NCI-H446 (cell line): ENCODE data around the gene ARHGDIG.
"Not testable (repeated sequence)": the region's sequence is repeated elsewhere in the genome, so short reads cannot be mapped to it uniquely, and the experiment has no call there.

ENCODE experiments used
- DNase-seq, 2 experiments: peaks; one replicate each; lab custom pipeline; 2025; lab: John Stamatoyannopoulos, UW

The ARHGDIG gene

DNA sequence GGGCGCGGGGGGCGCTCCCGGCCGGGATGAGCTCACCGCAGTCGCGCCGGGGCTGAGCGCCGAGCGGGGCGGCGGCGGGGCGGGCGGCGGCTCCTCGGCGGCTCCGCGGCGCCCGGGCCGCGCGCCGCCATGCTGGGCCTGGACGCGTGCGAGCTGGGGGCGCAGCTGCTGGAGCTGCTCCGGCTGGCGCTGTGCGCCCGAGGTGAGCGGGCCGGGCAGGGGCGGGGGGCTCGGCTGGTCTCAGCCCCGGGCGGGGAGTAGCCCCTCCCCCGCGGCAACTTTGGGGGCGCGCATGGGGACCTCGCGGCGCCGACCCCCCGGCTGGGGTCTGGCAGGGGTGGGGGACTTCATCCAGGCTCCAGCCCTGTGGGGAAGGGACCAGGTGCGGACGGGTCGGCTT is at the start of gene ARHGDIG:
Gene ARHGDIG (plus strand): TSS at position 40 of the 400 bp plus-strand sequence. CDS start 90 bp downstream, at position 130.
- no peak for DNase-seq

DNA sequence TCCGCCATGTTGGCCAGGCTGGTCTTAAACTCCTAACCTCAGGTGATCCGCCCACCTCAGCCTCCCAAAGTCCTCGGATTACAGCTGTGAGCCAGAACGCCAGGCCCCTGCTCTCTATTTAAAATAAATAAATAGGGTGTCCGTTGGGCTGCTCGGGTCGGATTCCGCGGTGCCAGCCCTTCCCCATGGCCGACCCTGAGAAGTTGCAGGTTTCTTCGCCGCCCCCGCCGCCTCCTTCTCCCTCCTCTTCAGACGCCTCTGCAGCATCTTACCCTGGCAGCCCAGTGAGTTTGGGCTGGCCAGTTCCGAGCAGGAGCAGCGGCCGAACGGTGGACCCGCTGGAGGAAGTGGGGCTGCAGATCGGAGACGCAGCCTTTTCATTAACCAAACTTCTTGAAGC is 49.4 kb upstream of the ARHGDIG start:
- no peak for DNase-seq

DNA sequence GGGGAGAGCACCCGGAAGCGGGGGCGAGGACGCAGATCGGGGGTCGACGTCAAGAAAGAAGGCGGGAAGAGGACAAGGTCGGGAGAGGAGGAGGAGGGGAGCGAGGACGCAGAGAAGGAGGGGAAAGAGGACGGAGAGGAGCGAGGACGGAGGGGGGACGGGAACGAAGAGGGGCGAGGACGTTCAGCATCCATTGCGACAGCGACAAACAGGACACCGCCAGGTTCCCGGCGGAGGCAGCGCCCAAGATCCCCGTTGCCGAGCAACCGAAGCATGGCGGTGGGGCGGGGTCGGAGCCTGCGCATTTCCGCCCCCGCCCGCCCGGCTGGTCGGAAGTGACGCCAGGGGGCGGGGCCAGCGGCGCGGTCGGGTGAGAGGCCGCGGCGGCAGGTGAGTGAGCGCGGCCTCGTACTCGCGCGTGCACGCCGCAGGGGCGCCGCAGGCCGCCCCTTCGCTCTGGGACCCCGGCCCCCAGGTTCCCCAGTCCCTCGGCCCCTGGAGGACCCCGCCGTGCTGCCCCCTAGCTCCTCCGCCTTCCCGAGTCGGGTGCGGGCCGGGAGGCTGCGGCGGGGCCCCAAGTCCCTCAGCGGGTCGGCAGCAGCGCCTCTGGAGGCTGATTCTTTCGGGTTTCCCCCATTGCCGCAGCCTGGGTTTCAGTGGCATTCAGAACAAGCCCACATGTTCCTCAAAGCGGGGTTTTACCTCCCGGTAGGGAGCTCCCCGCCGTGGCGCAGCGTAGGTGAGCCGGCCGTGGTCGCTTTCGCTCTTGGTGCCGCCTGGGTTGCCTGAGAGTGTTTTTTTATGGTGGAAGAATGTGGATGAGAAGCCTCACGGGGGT is 45.7 kb upstream of the ARHGDIG start, which contains the start of gene FAM234A:
Gene FAM234A (plus strand): TSS at position 354 of the 838 bp plus-strand sequence. CDS start 19,593 bp downstream, outside the sequence.
- peak; percentile 85 to 93 for DNase-seq

DNA sequence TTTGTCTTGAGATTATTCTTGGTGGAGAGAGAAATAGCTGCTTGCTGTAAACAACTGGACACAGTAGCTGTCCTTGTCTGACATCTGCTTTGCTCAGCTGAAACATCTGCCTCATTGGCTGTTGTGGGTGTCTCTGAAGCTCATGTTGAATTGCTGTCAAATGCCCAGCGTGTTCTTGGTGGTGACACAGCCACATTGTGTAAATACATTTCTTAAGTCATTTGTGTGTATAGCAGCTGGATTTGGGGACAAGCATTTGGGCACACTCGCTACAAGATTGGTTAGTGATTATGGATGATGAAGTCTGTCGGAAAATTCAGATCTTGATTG is 40.5 kb upstream of the ARHGDIG start:
- no peak for DNase-seq

DNA sequence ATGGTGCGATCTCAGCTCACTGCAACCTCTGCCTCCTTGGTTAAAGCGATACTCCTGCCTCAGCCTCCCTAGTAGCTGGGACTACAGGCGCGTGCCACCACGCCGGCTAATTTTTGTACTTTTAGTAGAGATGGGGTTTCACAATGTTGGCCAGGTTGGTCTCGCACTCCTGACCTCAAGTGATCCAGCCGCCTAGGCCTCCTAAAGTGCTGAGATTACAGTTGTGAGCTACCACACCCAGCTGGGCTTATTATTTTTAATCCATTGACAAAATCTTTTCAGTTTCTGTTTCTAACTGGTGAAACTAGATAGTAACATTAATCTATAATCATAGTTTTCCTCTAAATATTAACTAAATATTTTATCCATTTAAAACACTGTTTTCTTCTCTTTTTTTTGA is 39.8 kb upstream of the ARHGDIG start:
- DNase-seq = no peak

DNA sequence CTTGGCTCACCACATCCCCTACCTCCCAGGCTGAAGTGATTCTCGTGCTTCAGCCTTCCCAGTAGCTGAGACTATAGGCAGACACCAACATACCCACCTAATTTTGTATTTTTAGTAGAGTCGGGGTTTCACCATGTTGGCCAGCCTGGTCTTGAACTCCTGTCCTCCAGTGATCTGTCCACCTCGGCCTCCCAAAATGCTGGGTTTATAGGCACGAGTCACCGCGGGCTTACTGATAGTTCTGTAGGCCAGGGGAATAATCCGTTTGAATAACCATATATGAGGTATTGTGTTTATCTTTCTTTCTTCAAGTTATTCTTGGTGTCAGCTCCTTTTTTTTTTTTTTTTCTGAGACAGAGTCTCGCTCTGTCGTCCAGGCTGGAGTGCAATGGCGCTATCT is 38.1 kb upstream of the ARHGDIG start:
- DNase-seq = no peak

DNA sequence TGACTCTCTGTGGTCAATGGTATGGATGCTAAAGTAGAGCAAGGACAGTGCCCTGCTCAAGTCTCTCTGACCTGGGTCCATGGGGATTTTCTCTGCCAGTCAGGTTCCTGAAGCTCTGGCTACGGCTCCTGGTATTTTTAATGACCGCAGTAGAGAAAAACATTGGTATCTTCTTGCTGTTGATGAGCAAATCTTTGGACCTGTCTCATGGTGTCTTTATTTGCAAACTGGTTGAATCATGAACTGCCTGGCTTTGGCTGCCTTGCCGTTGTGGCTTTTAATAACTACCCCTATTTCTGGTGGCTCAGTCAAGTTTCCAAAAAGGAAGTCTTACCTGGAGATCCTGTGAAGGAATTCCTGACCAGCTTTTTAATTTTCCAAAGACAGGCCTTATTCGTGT is 37.0 kb upstream of the ARHGDIG start:
- DNase-seq = no peak

DNA sequence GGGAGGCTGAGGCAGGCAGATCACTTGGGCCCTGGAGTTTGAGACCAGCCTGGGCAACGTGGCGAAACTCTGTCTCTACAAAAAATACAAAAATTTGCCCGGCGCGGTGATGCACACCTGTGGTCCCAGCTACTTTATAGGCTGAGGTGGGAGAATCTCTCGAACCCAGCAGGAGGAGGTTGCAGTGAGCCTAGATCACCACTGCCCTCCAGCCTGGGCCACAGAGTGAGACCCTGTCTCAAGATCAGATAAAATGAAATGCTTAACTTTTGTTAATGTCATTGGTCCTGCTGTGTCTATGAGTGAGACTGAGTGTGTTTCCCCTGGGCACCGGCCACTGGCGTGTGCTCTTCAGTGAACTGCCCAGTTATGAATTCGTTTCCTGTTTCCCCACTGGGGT is 35.3 kb upstream of the ARHGDIG start:
- no peak for DNase-seq

DNA sequence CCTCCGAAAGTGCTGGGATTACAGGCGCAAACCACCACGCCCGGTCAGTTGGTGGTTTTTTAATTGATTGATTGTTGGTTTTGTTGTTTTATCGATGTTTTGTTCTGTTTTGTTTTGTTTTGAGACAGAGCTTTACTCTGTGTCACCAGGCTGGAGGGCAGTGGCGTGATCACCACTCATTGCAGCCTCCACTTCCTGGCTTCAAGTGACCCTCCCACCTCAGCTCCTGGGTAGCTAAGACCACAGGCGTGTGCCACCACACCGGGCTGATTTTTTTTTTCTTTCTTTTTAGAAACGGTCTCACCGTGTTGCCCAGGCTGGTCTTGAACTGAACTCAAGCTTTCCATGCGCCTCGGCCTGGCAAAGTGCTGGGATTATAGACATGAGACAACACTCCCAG is 33.4 kb upstream of the ARHGDIG start:
- DNase-seq = no peak

DNA sequence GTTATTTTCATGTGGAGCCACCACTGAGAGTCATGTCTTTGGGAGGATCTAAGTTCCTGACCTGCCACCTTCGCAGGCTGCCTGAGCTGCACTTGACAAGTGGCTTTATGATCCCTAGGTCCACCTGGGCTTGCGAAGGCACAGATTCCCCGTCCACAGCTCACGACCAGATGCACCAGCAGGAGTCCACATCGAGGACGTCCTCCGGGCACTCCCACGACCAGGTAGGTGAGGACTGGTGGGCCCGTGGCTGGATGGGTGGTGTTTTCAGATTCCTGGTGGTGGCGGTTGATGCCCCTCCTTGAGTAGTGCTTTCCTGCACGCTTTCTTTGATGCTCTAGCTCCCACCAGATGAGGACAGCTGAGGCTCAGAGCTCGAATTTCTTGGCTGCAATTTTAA is 31.0 kb upstream of the ARHGDIG start:
- no peak for DNase-seq

DNA sequence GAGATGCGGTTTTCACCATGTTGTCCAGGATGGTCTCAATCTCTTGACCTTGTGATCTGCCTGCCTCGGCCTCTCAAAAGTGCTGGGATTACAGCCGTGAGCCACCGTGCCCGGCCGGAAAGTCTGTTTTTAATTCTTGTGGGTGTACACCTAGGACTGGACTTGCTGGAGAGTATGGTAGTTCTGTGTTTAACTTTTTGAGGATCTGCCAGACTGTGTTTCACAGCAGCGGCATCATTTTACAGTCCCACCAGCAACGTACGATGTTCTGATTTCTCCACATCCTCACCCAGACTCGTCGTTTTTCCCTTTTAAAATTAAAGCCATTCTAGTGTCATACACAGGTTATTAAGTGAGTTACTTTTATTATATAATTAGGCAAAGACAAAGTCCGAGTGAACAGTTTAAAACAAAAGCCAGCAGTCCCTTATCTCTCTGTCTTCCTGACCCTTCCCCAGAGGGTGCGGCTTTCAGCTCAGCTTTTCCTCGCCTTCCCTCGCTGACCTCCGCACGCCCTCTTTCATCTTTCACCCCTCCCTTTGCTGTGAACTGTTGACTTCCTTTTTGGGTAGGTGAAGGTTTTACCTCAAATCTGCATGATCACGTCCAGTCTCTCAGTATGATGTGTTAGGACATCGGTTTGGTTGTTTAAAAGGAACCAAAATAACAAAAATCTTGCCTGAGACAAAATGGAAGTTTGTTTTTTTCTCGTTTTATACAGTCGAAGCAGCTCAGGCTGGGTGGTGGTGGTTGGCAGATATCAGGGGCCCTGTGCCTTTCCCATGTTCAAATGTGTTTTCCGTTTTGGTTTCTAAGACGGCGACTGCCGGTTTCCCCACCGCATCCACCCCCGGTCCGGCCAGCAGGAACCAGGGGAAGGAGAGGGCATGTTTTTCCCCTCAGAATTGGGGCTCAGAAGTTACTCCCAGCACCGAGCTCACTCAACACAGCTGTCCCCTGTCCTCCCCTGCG is 27.7 kb upstream of the ARHGDIG start:
- DNase-seq = no peak

DNA sequence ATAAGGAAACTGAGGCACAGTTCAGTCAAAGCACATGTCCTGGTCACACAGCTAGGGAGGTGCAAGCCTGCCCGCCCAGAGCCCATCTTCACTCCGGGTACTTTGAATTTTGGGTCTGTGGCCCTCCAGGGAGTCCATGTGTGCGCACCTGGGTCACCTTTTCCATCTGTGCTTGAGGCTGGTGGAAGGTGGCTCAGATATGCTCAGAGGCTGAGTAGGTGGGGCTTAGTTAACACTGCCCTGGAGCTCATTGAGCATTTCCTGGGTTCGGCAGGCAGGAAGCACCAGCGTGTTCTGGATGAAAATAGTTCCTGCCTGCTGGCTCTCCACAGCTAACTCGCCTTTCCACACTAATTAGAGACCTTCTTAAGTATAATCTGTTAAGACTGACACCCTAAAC is 26.6 kb upstream of the ARHGDIG start:
- DNase-seq = no peak

DNA sequence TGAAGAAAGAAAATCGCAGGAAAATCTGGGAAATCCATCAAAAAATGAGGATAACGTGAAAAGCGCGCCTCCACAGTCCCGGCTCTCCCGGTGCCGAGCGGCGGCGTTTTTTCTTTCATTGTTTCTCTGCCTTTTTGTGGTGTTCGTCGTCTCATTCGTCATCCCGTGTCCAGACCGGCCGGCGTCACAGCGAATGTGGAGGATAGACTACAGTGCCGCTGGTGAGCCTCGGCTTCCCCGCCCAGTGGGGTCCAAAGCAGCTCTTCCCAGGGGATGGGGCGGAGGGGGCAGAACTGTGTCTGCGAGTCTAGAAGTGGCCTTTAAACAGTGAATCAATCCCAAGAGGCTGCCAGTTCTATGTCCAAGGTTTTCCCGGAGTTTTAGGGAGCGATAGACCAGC is 25.9 kb upstream of the ARHGDIG start:
- no peak for DNase-seq

DNA sequence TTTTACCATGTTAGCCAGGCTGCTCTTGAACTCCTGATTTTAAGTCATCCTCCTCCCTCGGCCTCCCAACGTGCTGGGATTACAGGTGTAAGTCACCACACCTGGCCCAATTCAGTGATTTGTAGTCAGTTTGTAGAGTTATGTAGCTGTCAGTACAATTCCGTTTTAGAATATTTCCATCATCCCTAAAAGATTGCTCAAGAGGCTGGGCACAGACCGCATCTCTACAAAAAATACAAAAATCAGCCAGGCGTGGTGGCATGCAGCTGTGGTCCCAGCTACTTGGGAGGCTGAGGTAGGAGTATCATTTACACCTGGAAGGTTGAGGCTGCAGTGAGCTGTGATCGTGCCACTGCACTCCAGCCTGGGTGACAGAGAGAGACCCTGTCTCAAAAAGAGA is 25.2 kb upstream of the ARHGDIG start:
- no peak for DNase-seq

DNA sequence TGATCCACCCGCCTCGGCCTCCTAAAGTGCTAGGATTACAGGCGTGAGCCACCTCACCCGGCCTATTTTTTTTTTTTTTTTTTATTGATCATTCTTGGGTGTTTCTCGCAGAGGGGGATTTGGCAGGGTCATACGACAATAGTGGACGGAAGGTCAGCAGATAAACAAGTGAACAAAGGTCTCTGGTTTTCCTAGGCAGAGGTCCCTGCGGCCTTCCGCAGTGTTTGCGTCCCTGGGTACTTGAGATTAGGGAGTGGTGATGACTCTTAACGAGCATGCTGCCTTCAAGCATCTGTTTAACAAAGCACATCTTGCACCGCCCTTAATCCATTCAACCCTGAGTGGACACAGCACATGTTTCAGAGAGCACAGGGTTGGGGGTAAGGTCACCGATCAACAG is 22.3 kb upstream of the ARHGDIG start:
- DNase-seq = not testable (repeated sequence)

DNA sequence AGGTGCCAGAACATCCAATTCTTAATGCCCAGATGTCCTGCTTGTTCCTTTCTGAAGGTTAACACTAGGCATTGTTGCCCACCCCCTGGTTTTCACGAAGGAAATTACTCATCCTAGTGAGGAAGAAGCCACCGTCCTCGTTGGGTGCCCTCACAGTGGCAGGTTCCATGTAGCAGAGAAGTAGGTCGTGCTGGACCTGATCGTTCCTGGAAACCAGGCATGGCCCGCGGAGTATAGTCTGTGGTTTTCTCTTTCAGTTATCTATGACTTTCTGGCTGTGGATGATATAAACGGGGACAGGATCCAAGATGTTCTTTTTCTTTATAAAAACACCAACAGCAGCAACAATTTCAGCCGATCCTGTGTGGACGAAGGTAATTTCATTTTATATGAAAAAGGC is 21.2 kb upstream of the ARHGDIG start:
- no peak for DNase-seq

DNA sequence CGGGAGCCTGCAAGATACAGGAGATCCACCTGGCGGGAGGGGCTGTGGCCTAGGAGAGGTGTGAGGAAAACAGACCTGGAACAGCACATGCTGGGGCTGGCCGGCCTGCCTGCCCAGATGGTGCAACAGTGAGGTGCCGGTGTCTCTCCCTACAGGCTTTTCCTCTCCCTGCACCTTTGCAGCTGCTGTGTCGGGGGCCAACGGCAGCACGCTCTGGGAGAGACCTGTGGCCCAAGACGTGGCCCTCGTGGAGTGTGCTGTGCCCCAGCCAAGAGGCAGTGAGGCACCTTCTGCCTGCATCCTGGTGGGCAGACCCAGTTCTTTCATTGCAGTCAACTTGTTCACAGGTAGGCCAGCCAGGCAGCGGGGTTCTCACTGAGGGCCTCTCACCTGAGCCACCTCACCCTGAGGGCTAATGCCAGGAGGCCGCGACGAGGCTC is 20.6 kb upstream of the ARHGDIG start:
- no peak for DNase-seq

DNA sequence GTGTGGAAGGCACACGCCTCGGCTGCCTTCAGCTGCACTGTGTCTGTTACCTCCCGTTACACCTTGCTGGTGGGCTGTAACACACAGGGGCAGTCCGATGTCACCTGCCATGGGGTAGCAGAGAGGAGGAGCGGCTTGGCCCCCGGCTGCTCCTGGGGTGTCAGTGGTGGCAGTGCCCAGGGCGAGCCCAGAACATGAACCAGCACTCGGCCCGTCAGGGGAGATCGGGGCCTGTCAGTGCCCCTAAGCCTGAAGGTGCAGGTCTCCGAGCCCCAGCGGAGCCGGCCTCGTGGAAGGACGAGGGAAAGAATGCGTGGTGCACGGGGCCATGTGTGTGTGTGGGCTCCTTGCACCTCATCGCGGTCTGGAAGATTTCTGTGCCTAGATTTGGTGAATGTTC is 20.1 kb upstream of the ARHGDIG start:
- no peak for DNase-seq

DNA sequence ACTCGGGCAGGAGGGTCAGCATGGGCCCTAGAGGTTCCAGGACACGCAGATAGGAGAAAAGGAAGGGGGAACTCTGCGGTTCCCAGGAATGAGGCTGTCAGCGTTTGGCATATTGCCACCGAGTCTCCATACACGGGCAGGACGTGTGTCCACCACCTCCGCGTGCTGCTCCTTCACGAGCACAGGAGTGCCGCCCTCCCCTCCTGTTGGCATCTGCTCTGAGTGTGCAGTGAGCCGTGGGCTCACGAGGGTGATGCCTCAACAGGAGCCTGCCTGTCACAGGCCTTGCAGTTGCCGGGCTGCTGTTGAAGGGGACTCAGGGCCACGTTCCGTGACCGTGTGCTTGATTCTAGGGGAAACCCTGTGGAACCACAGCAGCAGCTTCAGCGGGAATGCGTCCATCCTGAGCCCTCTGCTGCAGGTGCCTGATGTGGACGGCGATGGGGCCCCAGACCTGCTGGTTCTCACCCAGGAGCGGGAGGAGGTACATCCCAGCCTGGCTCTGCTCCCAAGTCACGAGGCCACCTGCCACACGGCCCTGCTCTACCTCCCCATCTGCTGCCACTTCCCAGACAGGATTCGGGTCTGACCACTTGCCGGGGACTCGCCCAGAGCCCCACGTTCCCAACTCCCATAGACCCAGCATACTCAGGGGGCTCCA is 19.2 kb upstream of the ARHGDIG start:
- DNase-seq = no peak

DNA sequence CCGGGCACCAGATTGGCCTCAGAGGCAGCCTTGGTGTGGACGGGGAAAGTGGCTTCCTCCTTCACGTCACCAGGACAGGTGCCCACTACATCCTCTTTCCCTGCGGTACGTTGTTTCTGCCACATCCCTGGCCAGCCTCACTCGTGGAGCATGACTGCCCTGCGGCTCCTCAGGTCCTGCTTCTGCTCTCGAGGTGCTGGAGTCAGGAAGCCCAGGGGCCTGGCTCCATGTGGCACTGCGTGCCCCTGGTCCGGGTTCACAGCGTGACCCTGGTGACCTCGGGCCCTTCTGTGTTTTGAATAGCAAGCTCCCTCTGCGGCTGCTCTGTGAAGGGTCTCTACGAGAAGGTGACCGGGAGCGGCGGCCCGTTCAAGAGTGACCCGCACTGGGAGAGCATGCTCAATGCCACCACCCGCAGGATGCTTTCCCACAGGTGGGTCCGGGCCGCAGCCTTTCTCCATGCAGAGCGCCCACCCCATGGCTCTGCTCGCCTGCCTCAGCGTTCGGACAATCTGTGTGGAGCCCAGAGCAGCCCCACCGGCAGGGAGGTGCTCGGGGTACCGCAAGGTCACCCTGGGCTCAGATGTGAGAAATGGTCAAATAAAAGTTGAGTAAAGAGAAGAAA is 18.2 kb upstream of the ARHGDIG start:
- DNase-seq = no peak

DNA sequence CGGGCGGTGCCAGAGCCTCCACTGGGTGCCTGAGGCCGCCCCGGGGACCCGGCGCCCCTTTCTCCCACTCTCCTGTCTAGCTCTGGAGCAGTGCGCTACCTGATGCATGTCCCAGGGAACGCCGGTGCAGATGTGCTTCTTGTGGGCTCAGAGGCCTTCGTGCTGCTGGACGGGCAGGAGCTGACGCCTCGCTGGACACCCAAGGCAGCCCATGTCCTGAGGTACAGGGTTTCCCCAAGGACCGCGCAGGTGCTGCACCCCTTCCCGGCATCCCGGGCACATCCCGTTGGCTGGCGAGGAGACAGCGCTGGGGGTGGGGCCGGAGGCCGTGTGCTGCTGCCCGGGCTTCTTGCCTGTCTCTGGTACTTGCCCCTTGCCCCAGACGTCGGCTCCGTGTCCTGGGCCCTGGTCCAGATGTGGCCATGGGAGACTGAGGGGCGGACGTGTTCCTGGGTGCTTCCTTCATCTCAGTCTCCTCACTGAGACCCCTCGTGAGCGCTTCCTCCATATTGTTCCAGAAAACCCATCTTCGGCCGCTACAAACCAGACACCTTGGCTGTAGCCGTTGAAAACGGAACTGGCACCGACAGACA is 17.1 kb upstream of the ARHGDIG start:
- DNase-seq = no peak

DNA sequence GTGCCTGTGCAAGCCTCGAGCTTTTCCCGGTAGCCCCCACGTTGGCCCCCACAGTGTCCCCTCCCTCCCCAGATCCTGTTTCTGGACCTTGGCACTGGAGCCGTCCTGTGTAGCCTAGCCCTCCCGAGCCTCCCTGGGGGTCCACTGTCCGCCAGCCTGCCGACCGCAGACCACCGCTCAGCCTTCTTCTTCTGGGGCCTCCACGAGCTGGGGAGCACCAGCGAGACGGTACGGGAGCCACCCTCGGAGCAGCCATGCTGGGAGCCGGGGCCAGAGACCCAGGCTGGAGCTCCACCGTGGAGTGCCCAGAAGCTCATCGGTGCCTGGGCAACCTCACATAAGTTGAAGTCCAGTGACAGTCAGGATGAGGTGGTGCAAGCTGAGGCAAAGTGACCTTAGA is 16.4 kb upstream of the ARHGDIG start:
- DNase-seq = no peak
